GM12878 (cell line): ENCODE measurements around the gene VSIG10L2. TPM values are rescaled to one million over a fixed set of nuclear protein-coding genes. Genes with fewer than 3 reads are reported as not detected.

ENCODE experiments used
- ATAC-seq: fragments of 200-7000 bp; cut with Tn5 transposase; 3 replicates; pipeline ENCODE4 v1.9.1; 2020; ENCODE audit warnings: mild to moderate bottlenecking, moderate library complexity
- BruUV-seq: library from RNA; stranded (reverse); fragments of 400-500 nt; replicated peaks from 2 replicates; lab custom pipeline; 2021; lab: Mats Ljungman, UMichigan
- CTCF ChIA-PET: fragments of 300-600 bp; sonication (Branson Sonifier 250); formaldehyde crosslinking; extraction: SDS; loops from one replicate; lab custom pipeline; 2021; ENCODE audit warnings: inconsistent platforms; lab: Yijun Ruan, JAX
- POLR2A ChIA-PET: fragments of 350-600 bp; formaldehyde crosslinking; extraction: SDS; loops from one replicate; lab custom pipeline; 2021; ENCODE audit warnings: inconsistent platforms; lab: Charles Lee
- RAD21 ChIA-PET: fragments of 300-600 bp; sonication (Branson Sonifier 250); formaldehyde crosslinking; loops from one replicate; lab custom pipeline; 2023; ENCODE audit warnings: antibody characterized with exemption; ENCODE audit not compliant: unreplicated experiment; lab: Charles Lee
- SMC1A ChIA-PET: fragments of 300-600 bp; sonication (Branson Sonifier 250); formaldehyde crosslinking; loops from one replicate; lab custom pipeline; 2023; ENCODE audit not compliant: unreplicated experiment, uncharacterized antibody; lab: Charles Lee
- DNase-seq: peaks from one replicate; pipeline ENCODE4 v3.0.0-alpha.2; 2011; ENCODE audit warnings: low read depth, low spot score
- FAIRE-seq: peaks from 3 replicates; lab custom pipeline; 2011; peaks lifted over from hg19 to GRCh38; lab: Jason Lieb, UNC
- H2AFZ ChIP-seq: 2 replicates; pipeline ENCODE4 v1.6.0; 2011; ENCODE audit warnings: low read depth, low read length, control low read depth; ENCODE audit not compliant: control insufficient read depth
- H3K27ac ChIP-seq: 2 replicates; pipeline ENCODE4 v1.5.1; 2011; ENCODE audit warnings: control low read depth; ENCODE audit not compliant: control insufficient read depth, insufficient read depth
- H3K27me3 ChIP-seq, 2 experiments: replicated peaks in 1 of 2; 2 replicates each; pipeline versions ENCODE4 v1.6.0 to v1.6.1; 2011; ENCODE audit warnings: low read length in 1 of 2; ENCODE audit not compliant: control insufficient read depth in 2 of 2, insufficient read depth in 2 of 2
- H3K36me3 ChIP-seq, 2 experiments: 2 replicates each; pipeline ENCODE4 v1.5.1; 2011; ENCODE audit warnings: low read length in 1 of 2; ENCODE audit not compliant: control insufficient read depth in 2 of 2, insufficient read depth in 2 of 2
- H3K4me1 ChIP-seq: 2 replicates; pipeline ENCODE4 v1.6.1; 2011; ENCODE audit warnings: mild to moderate bottlenecking, low read length, moderate library complexity, mixed read lengths; ENCODE audit not compliant: control insufficient read depth, insufficient read depth
- H3K4me2 ChIP-seq: 2 replicates; pipeline ENCODE4 v1.6.0; 2011; ENCODE audit warnings: control low read depth; ENCODE audit not compliant: control insufficient read depth, insufficient read depth
- H3K4me3 ChIP-seq: fragments of 200-600 bp; sonication (generic); 2 replicates; pipeline ENCODE4 v1.5.1; 2016
- H3K79me2 ChIP-seq: 2 replicates; pipeline ENCODE4 v1.6.0; 2011; ENCODE audit warnings: low read length; ENCODE audit not compliant: control insufficient read depth, insufficient read depth
- H3K9ac ChIP-seq: 2 replicates; pipeline ENCODE4 v1.8.0; 2011; ENCODE audit warnings: low read length, control low read depth, mixed read lengths; ENCODE audit not compliant: control insufficient read depth, insufficient read depth
- H3K9me3 ChIP-seq: replicated peaks from 3 replicates; pipeline ENCODE4 v1.5.1; 2011; ENCODE audit warnings: mild to moderate bottlenecking, low read length; ENCODE audit not compliant: control insufficient read depth, insufficient read depth
- H4K20me1 ChIP-seq: 2 replicates; pipeline ENCODE4 v1.6.0; 2011; ENCODE audit not compliant: control insufficient read depth, insufficient read depth
- CHD2 ChIP-seq: IDR thresholded peaks from 2 replicates; pipeline ENCODE4 v1.6.1; 2011; ENCODE audit warnings: low read depth, low read length, improper control_type of control experiment, borderline replicate concordance
- HDAC6 ChIP-seq: fragments of 200-600 bp; sonication (generic); IDR thresholded peaks from one replicate; pipeline ENCODE4 v1.8.0; 2017; ENCODE audit warnings: antibody characterized with exemption; ENCODE audit not compliant: unreplicated experiment
- IRF4 ChIP-seq: IDR thresholded peaks from 2 replicates; pipeline ENCODE4 v1.6.1; 2011; ENCODE audit warnings: low read depth, low read length
- LARP7 ChIP-seq: fragments of 450-650 bp; IDR thresholded peaks from 2 replicates; pipeline ENCODE4 v1.6.1; 2017; ENCODE audit warnings: mild to moderate bottlenecking
- MEF2A ChIP-seq: IDR thresholded peaks from 2 replicates; pipeline ENCODE4 v1.6.1; 2011; ENCODE audit warnings: low read depth, mild to moderate bottlenecking, low read length, moderate library complexity; ENCODE audit not compliant: insufficient read depth
- SMC3 ChIP-seq: IDR thresholded peaks from 2 replicates; pipeline ENCODE4 v1.6.1; 2011; ENCODE audit warnings: low read length, improper control_type of control experiment, borderline replicate concordance
- TCF3 ChIP-seq: IDR thresholded peaks from 2 replicates; pipeline ENCODE4 v1.6.1; 2012; ENCODE audit warnings: low read depth, mild to moderate bottlenecking, low read length, borderline replicate concordance; ENCODE audit not compliant: insufficient read depth
- WGBS: methylation state at CpG from one replicate; pipeline ENCODE4 v1.1.6; 2016; ENCODE audit warnings: low lambda C conversion rate; ENCODE audit not compliant: insufficient replicate concordance, insufficient coverage; ENCODE audit errors: missing lambda C conversion rate; 5-methylcytosine and 5-hydroxymethylcytosine counted together
- in situ Hi-C: fragments of 300-500 bp; cut with MboI; formaldehyde crosslinking; loops from 9 replicates; pipeline ENCODE4 v1.14.3; 2018; ENCODE audit warnings: mixed read lengths
- intact Hi-C: fragments of 100-400 bp; cut with micrococcal nuclease; formaldehyde crosslinking; loops from one replicate; pipeline ENCODE4 v1.14.2; 2022; ENCODE audit not compliant: unreplicated experiment
- polyA plus RNA-seq, 11 experiments: library from polyadenylated mRNA; depleted of rRNA in 4 of 11; unstranded in 6 of 11; stranded (reverse) in 5 of 11; fragments of >200 nt; fragmentation: Nextera tagmentation in 4 of 11; fragmentation: Illumina TruSeq in 1 of 11; extraction: Ambion mirVana in 4 of 11; extraction: Trizol in 1 of 11; gene quantifications; 1 replicate in 1 of 11; 2 replicates in 10 of 11; pipeline versions ENCODE4 v1.2.1 to v1.2.3, GENCODE V29; 2011 to 2016; ENCODE audit warnings: inconsistent platforms in 2 of 11, missing spikeins in 2 of 11, low read depth in 1 of 11
- total RNA-seq, 4 experiments: library from RNA; depleted of rRNA in 3 of 4; stranded (reverse); fragments of >200 nt in 3 of 4; fragmentation: Illumina TruSeq in 1 of 4; extraction: Trizol in 1 of 4; gene quantifications; 2 replicates each; pipeline versions ENCODE4 v1.2.1 to v1.2.3, GENCODE V29; 2013 to 2021
- TF ChIP-seq, protein P1 (sequence below): IDR thresholded peaks from 2 replicates; pipeline ENCODE4 v1.6.1; 2012; ENCODE audit warnings: low read depth, low read length, improper control_type of control experiment

Gene VSIG10L2
- total and polyA plus RNA-seq, 10 of the 15 experiments (the other 5 are each of a cell fraction or from before 2014, with no cell fraction given) = 0.02 TPM; not detected in 9

DNA sequence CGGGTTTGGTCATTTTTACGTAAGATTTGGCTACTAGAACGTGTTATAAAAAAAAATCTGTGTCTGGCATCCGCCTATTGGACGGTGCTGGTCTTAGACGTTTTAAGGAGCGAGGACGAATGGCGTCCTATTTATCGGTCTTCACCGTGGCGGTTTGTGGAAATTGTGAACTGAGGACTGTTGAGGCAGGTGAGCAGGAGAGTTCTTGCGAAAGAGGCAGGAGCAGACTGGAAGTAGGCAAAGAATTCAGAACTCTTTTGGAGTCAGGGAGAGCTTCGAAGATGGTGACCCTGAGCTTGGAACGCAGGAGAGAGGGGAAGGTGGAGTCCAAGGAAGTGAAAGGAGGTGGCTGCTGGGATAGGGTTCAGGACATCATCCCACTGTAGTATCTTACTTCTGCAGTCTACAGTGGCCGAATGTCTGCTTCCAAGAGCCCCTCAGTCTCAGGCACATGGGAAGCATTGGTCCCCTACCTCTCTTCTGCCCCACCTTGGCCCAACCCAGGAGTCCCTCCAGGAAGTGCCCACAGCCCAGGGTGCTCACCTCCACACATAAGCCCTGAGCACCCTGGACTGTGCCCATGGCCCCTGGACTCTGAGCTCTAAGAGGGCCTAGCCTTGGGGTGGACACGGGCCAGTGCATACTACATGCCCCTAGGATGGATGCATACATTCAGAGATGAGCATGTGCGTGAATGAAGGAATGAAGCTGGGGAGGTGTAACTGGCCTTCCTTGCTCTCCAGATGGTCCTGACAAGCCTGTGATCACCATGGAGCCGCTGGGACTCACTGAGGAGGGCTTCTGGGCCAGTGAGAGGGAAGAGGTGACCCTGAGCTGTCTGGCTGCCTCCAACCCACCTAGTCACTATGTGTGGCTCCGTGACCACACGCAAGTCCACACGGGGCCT is 3.7 kb downstream of the VSIG10L2 start:
- Histone ChIP-seq H2AFZ (no peak overlapping the region), H3K9me3 (no peaks in the 10 kb centered on the region), H3K4me1 (no peaks in the 10 kb centered on the region)
- POLR2A ChIA-PET = interaction anchor here (0.6 kb wide), 1 partner anchor 318 kb away, joined by 4 read pairs; no protein-coding TSS in a partner anchor
- TF ChIP-seq TCF3 (no peak), LARP7 (no peak), CHD2 (no peak), SMC3 (no peak), HDAC6 (no peak), IRF4 (no peak), MEF2A (no peak)
- TF ChIP-seq, protein P1, sequence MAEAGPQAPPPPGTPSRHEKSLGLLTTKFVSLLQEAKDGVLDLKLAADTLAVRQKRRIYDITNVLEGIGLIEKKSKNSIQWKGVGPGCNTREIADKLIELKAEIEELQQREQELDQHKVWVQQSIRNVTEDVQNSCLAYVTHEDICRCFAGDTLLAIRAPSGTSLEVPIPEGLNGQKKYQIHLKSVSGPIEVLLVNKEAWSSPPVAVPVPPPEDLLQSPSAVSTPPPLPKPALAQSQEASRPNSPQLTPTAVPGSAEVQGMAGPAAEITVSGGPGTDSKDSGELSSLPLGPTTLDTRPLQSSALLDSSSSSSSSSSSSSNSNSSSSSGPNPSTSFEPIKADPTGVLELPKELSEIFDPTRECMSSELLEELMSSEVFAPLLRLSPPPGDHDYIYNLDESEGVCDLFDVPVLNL = no peak
- TF ChIP-seq, all 136 proteins: peak for 0
- H3K9ac ChIP-seq = no peak overlapping the region
- no peaks in the 10 kb centered on the region for H3K79me2 ChIP-seq
- BruUV-seq = no TSS peak
- intact Hi-C loops = no loop called here
- WGBS = 61% methylated on average over 22 of the region's 22 CpGs
- ATAC-seq = no peak
- H4K20me1 ChIP-seq = no peaks in the 10 kb centered on the region
- H3K27ac ChIP-seq = no peak overlapping the region
- in situ Hi-C loops = no loop called here
- no peaks in the 10 kb centered on the region for H3K36me3 ChIP-seq
- SMC1A ChIA-PET = interaction anchor here (0.7 kb wide), 1 partner anchor 17 kb away, joined by 3 read pairs; no protein-coding TSS in a partner anchor
- no peak overlapping the region for H3K4me3 ChIP-seq
- no peaks in the 10 kb centered on the region for H3K27me3 ChIP-seq
- CTCF ChIA-PET = interaction anchor here (0.6 kb wide), 1 partner anchor 244 kb away, joined by 3 read pairs; no protein-coding TSS in a partner anchor
- RAD21 ChIA-PET = no interaction called here
- no peak for DNase-seq
- no peak overlapping the region for H3K4me2 ChIP-seq
- FAIRE-seq = no peak
